Progenitor cell of endocrine pancreas (in vitro differentiated cells): ENCODE measurements around the gene THRB. TPM values are rescaled to one million over a fixed set of nuclear protein-coding genes. Genes with fewer than 3 reads are reported as not detected.

ENCODE experiments used
- DNase-seq: peaks from one replicate; pipeline ENCODE4 v3.0.0; 2021; ENCODE audit warnings: low spot score; ENCODE audit not compliant: unreplicated experiment
- H3K27ac Mint-ChIP-seq: 2 replicates; pipeline ENCODE4 v1.8.0; 2021; ENCODE audit warnings: mild to moderate bottlenecking, moderate library complexity, mixed read lengths
- H3K27me3 Mint-ChIP-seq: 2 replicates; pipeline ENCODE4 v1.8.0; 2021; ENCODE audit warnings: mixed read lengths
- H3K36me3 Mint-ChIP-seq: 2 replicates; pipeline ENCODE4 v1.8.0; 2022; ENCODE audit warnings: mixed read lengths; ENCODE audit not compliant: insufficient read depth
- H3K4me1 Mint-ChIP-seq: 2 replicates; pipeline ENCODE4 v1.8.0; 2021; ENCODE audit warnings: low read depth, mixed read lengths
- H3K4me3 Mint-ChIP-seq: 2 replicates; pipeline ENCODE4 v1.8.0; 2021; ENCODE audit warnings: low read depth, mild to moderate bottlenecking, moderate library complexity, mixed read lengths
- H3K9me3 Mint-ChIP-seq: 2 replicates; pipeline ENCODE4 v1.8.0; 2021; ENCODE audit warnings: low read depth, mixed read lengths
- CTCF ChIP-seq: fragments of 200-600 bp; sonication (generic); IDR thresholded peaks from one replicate; pipeline ENCODE4 v1.5.0; 2021; ENCODE audit warnings: antibody characterized with exemption, mild to moderate bottlenecking; ENCODE audit not compliant: unreplicated experiment
- total RNA-seq: library from RNA; stranded (reverse); gene quantifications from 2 replicates; pipeline ENCODE4 v1.2.1, GENCODE V29; 2021

The THRB gene
- total RNA-seq, 1 donor from 2014 or later: 19.7 TPM

DNA sequence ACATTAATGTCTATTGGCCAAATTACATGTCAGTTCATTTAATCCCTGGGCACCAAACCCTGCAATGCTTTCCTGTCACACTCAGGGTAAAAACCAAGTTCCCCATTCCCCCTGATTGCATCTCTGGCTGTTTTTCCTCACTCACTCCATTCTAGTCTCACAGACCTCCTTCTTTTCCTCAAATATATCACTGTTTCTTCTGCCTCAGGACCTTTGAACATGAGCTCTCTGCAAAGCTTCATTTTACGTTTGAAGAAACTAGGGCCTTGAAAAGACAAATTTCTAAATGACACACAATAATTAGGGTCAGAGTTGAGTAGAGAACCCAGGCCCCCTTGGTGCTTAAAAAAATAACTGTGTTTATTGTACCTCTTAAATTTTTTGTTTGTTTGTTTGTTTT lies 230.6 kb downstream of the THRB start:
- peaks cover 5% of the 10 kb centered on the region for H3K27me3 Mint-ChIP-seq
- H3K9me3 Mint-ChIP-seq: peaks cover 5% of the 10 kb centered on the region
- no peaks in the 10 kb centered on the region for H3K4me1 Mint-ChIP-seq
- no peak for TF ChIP-seq CTCF
- H3K36me3 Mint-ChIP-seq: peaks cover 3% of the 10 kb centered on the region
- H3K27ac Mint-ChIP-seq: no peak overlapping the region
- H3K4me3 Mint-ChIP-seq: no peak overlapping the region
- DNase-seq: no peak

- H3K9me3 Mint-ChIP-seq: peaks cover 5% of the 10 kb centered on the region
- TF ChIP-seq CTCF: no peak
- no peak for DNase-seq
- H3K27ac Mint-ChIP-seq: no peak overlapping the region
- no peak overlapping the region for H3K4me3 Mint-ChIP-seq
- peaks cover 5% of the 10 kb centered on the region for H3K27me3 Mint-ChIP-seq
- no peaks in the 10 kb centered on the region for H3K4me1 Mint-ChIP-seq
- H3K36me3 Mint-ChIP-seq: peaks cover 3% of the 10 kb centered on the region
Observed at GRCh38 chr3:24263069-24263668, 231.5 kb downstream of the THRB start.

GRCh38 chr3:24261521-24261920 lies 233.1 kb downstream of the THRB start:
- no peak for DNase-seq
- Mint-ChIP-seq H3K4me1 (no peaks in the 10 kb centered on the region), H3K4me3 (no peak overlapping the region), H3K27ac (no peak overlapping the region), H3K9me3 (peaks cover 5% of the 10 kb centered on the region), H3K36me3 (peaks cover 3% of the 10 kb centered on the region), H3K27me3 (peaks cover 3% of the 10 kb centered on the region)
- TF ChIP-seq CTCF: no peak

- peaks cover 3% of the 10 kb centered on the region for H3K36me3 Mint-ChIP-seq
- no peaks in the 10 kb centered on the region for H3K27me3 Mint-ChIP-seq
- H3K9me3 Mint-ChIP-seq: peaks cover 4% of the 10 kb centered on the region
- no peak overlapping the region for H3K27ac Mint-ChIP-seq
- H3K4me1 Mint-ChIP-seq: no peaks in the 10 kb centered on the region
- TF ChIP-seq CTCF: no peak
- H3K4me3 Mint-ChIP-seq: no peak overlapping the region
- no peak for DNase-seq
Observed at GRCh38 chr3:24259901-24260512, 234.6 kb downstream of the THRB start.

DNA sequence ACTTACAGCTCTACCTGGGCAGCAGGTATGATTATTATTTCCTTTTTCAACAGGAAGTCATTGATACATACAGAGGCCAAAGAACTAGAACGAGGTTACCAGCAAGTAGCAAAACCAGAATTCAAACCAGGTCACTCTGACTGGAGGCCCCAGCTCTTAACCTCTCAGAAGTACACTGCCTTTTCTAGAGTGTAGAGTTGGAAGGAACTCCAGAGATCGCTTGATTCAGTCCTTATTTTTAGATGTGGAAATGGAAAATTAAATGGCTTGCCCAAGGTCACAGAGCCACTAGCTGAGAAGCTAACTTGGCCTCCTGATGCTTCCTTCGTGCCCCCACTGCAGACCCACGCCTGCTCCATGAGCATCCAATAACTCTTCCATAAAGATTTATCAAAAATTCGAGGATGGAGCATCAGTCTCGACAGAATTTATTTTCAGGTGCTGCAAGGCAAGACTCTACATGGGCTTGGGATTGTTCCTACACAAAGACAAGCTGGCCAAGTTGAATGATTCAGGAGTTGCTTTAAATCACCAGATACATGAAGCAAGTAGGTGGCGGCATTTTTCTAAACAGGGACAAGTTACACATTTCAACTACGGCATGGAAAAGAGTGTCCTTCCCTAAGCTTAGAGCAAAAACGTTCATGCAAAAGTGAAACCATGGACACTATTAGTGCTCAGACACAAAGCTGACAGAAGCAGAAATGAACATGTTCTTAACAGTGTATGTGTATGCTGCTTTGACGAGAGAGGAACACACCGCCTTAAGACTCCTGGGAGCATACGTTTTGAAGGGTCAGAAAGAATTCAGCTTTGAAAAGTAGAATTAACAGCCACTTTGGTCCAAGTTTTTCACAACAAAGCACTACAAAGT lies 235.7 kb downstream of the THRB start:
- TF ChIP-seq CTCF: no peak
- no peak for DNase-seq
- Mint-ChIP-seq H3K4me3 (no peak overlapping the region), H3K27me3 (no peaks in the 10 kb centered on the region), H3K9me3 (no peaks in the 10 kb centered on the region), H3K27ac (no peak overlapping the region), H3K36me3 (no peaks in the 10 kb centered on the region), H3K4me1 (no peaks in the 10 kb centered on the region)
